Endothelial cell of umbilical vein (primary cell): Measurements from ENCODE around the gene IRF2BP2. TPM values are rescaled to one million over a fixed set of nuclear protein-coding genes. Genes with fewer than 3 reads are reported as not detected.

Experiments
- BruUV-seq: library from RNA; stranded (reverse); fragments of 400-500 nt; replicated peaks from 2 replicates; lab custom pipeline; 2021; lab: Mats Ljungman, UMichigan
- CTCF ChIA-PET: fragments of 300-600, 350-600 bp; sonication (Branson Sonifier 250); formaldehyde crosslinking; loops from one replicate; lab custom pipeline; 2021; ENCODE audit warnings: antibody characterized with exemption, inconsistent platforms; lab: Charles Lee
- POLR2A ChIA-PET: fragments of 300-600, 350-600 bp; sonication (Branson Sonifier 250); formaldehyde crosslinking; loops from one replicate; lab custom pipeline; 2021; ENCODE audit warnings: antibody characterized with exemption, inconsistent platforms; lab: Charles Lee
- DNase-seq: peaks from one replicate; pipeline ENCODE4 v3.0.0-alpha.2; 2011; ENCODE audit warnings: low read depth, low spot score
- FAIRE-seq: peaks from 2 replicates; lab custom pipeline; 2011; peaks lifted over from hg19 to GRCh38; lab: Jason Lieb, UNC
- H2AFZ ChIP-seq: 2 replicates; pipeline ENCODE4 v1.6.0; 2012; ENCODE audit warnings: low read depth, low read length, control low read depth, inconsistent platforms
- H3K27ac ChIP-seq: 2 replicates; pipeline ENCODE4 v1.5.1; 2011; ENCODE audit warnings: low read depth, mild to moderate bottlenecking, control low read depth, low read length, moderate library complexity; ENCODE audit not compliant: insufficient read depth
- H3K27me3 ChIP-seq, 2 experiments: 2 replicates each; pipeline versions ENCODE4 v1.6.0 to v1.6.1; 2011; ENCODE audit warnings: low read length in 2 of 2, mixed read lengths in 1 of 2; ENCODE audit not compliant: control insufficient read depth in 2 of 2, insufficient read depth in 2 of 2
- H3K36me3 ChIP-seq, 2 experiments: 2 replicates in 1 of 2; 3 replicates in 1 of 2; pipeline ENCODE4 v1.5.1; 2011; ENCODE audit warnings: low read length in 2 of 2, mild to moderate bottlenecking in 1 of 2, moderate library complexity in 1 of 2; ENCODE audit not compliant: control insufficient read depth in 2 of 2, insufficient read depth in 2 of 2; ENCODE audit errors: extremely low read depth in 1 of 2
- H3K4me1 ChIP-seq: 3 replicates; pipeline ENCODE4 v1.5.1; 2011; ENCODE audit warnings: mild to moderate bottlenecking, low read length; ENCODE audit not compliant: control insufficient read depth, insufficient read depth; ENCODE audit errors: extremely low read depth
- H3K4me2 ChIP-seq: 2 replicates; pipeline ENCODE4 v1.6.1; 2011; ENCODE audit warnings: low read length, control low read depth, mixed read lengths; ENCODE audit not compliant: insufficient read depth
- H3K4me3 ChIP-seq, 3 experiments: fragments of 200-600 bp in 1 of 3; sonication (generic), shearing (Covaris generic) in 1 of 3; replicated peaks in 1 of 3; 2 replicates each; pipeline ENCODE4 v1.5.1; 2011 to 2016; ENCODE audit warnings: control low read depth in 3 of 3, low read length in 3 of 3, mild to moderate bottlenecking in 2 of 3, inconsistent platforms in 1 of 3, low read depth in 1 of 3, moderate library complexity in 1 of 3; ENCODE audit not compliant: insufficient read depth in 1 of 3
- H3K79me2 ChIP-seq: 2 replicates; pipeline ENCODE4 v1.6.0; 2012; ENCODE audit warnings: low read length, inconsistent platforms; ENCODE audit not compliant: control insufficient read depth, insufficient read depth
- H3K9ac ChIP-seq: replicated peaks from 2 replicates; pipeline ENCODE3; 2011; ENCODE audit warnings: low read length, control low read depth; ENCODE audit not compliant: insufficient read depth; ENCODE audit errors: extremely low read depth
- H3K9me1 ChIP-seq: replicated peaks from 3 replicates; pipeline ENCODE4 v1.6.0; 2011; ENCODE audit warnings: mild to moderate bottlenecking, low read length; ENCODE audit not compliant: control insufficient read depth, insufficient read depth; ENCODE audit errors: extremely low read depth
- H3K9me3 ChIP-seq: replicated peaks from 2 replicates; pipeline ENCODE4 v1.5.1; 2012; ENCODE audit warnings: low read length, inconsistent platforms; ENCODE audit not compliant: control insufficient read depth, insufficient read depth
- H4K20me1 ChIP-seq: replicated peaks from 2 replicates; pipeline ENCODE3; 2011; ENCODE audit warnings: mild to moderate bottlenecking, low read length; ENCODE audit not compliant: control insufficient read depth, insufficient read depth; ENCODE audit errors: extremely low read depth
- CTCF ChIP-seq, 2 donors: IDR thresholded peaks; 1 replicate in 1 of 2; 2 replicates in 1 of 2; pipeline ENCODE4 v1.5.1; 2011; ENCODE audit warnings: low read length in 2 of 2, mild to moderate bottlenecking in 2 of 2, moderate library complexity in 2 of 2, control low read depth in 1 of 2, inconsistent platforms in 1 of 2, low read depth in 1 of 2; ENCODE audit not compliant: insufficient read depth in 1 of 2; ENCODE audit errors: extremely low read depth in 1 of 2
- EZH2 ChIP-seq: IDR thresholded peaks from 2 replicates; pipeline ENCODE4 v1.6.1; 2012; ENCODE audit warnings: borderline replicate concordance, low read depth, mild to moderate bottlenecking, moderate library complexity, low read length, inconsistent platforms; ENCODE audit not compliant: severe bottlenecking
- FOS ChIP-seq: IDR thresholded peaks from 2 replicates; pipeline ENCODE4 v1.6.1; 2011; ENCODE audit warnings: mild to moderate bottlenecking, low read length, moderate library complexity, borderline replicate concordance; ENCODE audit not compliant: insufficient read depth
- GATA2 ChIP-seq: IDR thresholded peaks from 2 replicates; pipeline ENCODE4 v1.7.0; 2011; ENCODE audit warnings: low read depth, mild to moderate bottlenecking, moderate library complexity, mixed read lengths, low read length; ENCODE audit not compliant: insufficient read length, insufficient read depth
- JUN ChIP-seq: IDR thresholded peaks from 2 replicates; pipeline ENCODE4 v1.6.1; 2011; ENCODE audit warnings: borderline replicate concordance, low read depth; ENCODE audit not compliant: insufficient read length, insufficient read depth
- MYC ChIP-seq: IDR thresholded peaks from one replicate; pipeline ENCODE4 v1.6.1; 2011; ENCODE audit warnings: mild to moderate bottlenecking, low read depth, low read length
- POLR2A ChIP-seq: IDR thresholded peaks from 2 replicates; pipeline ENCODE4 v1.6.1; 2012; ENCODE audit warnings: low read depth, mild to moderate bottlenecking, control low read depth, low read length
- POLR2AphosphoS5 ChIP-seq: IDR thresholded peaks from 2 replicates; pipeline ENCODE4 v1.6.1; 2012; ENCODE audit warnings: low read depth, mild to moderate bottlenecking, control low read depth, low read length, moderate library complexity; ENCODE audit not compliant: insufficient read depth
- dilution Hi-C: fragments of 300-500 bp; cut with MboI; formaldehyde crosslinking; loops from one replicate; pipeline ENCODE4 v1.15.0; 2019; ENCODE audit warnings: low sequenced_read_pairs; ENCODE audit not compliant: extremely low pct_ligation_motif_present
- intact Hi-C: fragments of 100-400 bp; cut with micrococcal nuclease; formaldehyde crosslinking; loops from one replicate; pipeline ENCODE4 v1.10.0; 2022
- polyA plus RNA-seq, 4 experiments: library from polyadenylated mRNA; depleted of rRNA in 3 of 4; stranded (reverse) in 3 of 4; unstranded in 1 of 4; fragments of >200 nt; gene quantifications; 2 replicates each; pipeline versions ENCODE4 v1.2.1 to v1.2.3, GENCODE V29; 2011 to 2012; ENCODE audit warnings: missing spikeins in 1 of 4
- total RNA-seq: library from RNA; stranded (reverse); gene quantifications from 2 replicates; pipeline ENCODE4 v1.2.3, GENCODE V29; 2021
- TF ChIP-seq, protein P1 (sequence below): IDR thresholded peaks from 2 replicates; pipeline ENCODE4 v1.6.1; 2011; ENCODE audit not compliant: insufficient read depth, insufficient read length

Gene IRF2BP2
- total and polyA plus RNA-seq, 2 donors (not counting 3 experiments of a cell fraction or from before 2014, with no cell fraction given), result 66.6 to 109 TPM

- FAIRE-seq (no peak), DNase-seq (no peak)
- Histone ChIP-seq H3K27me3 (no peaks in the 10 kb centered on the region), H3K4me2 (peak overlapping the region; percentile 98), H3K9ac (peak overlapping the region; percentile 94), H3K4me1 (peaks cover 32% of the 10 kb centered on the region), H3K9me1 (no peaks in the 10 kb centered on the region), H2AFZ (no peak overlapping the region), H3K9me3 (no peaks in the 10 kb centered on the region), H3K36me3 (peaks cover 5 to 11% of the 10 kb centered on the region in 2 experiments), H4K20me1 (no peaks in the 10 kb centered on the region), H3K79me2 (peaks cover 66% of the 10 kb centered on the region), H3K27ac (peak overlapping the region; percentile 87), H3K4me3 (peak overlapping the region; percentile 51 to 94 (median 57))
- BruUV-seq, result no TSS peak
- TF ChIP-seq POLR2AphosphoS5 (no peak), EZH2 (no peak), FOS (no peak), JUN (no peak), MYC (no peak), CTCF (IDR thresholded peaks at IDR 0.05; ENCODE audit: extremely low read depth in 1 of 2, insufficient read depth in 1 of 2, low read depth in 1 of 2, low read length in 2 of 2) (no peak), GATA2 (no peak), POLR2A (no peak)
- TF ChIP-seq, protein P1, sequence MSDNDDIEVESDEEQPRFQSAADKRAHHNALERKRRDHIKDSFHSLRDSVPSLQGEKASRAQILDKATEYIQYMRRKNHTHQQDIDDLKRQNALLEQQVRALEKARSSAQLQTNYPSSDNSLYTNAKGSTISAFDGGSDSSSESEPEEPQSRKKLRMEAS, result no peak
- dilution Hi-C loops (loop anchor here (10.0 to 25.0 kb wide), 2 partner anchors 381 to 468 kb away; no protein-coding TSS in a partner anchor), intact Hi-C loops (loop anchor here (1.0 kb wide), 2 partner anchors 107 to 166 kb away; no protein-coding TSS in a partner anchor)
- CTCF ChIA-PET, result interaction anchor here (1.0 to 9.1 kb wide), 3 partner anchors 9 to 477 kb away, joined by 5 to 79 read pairs (median 7); no protein-coding TSS in a partner anchor
- POLR2A ChIA-PET, result interaction anchor here (0.7 to 1.5 kb wide), 2 partner anchors 117 to 138 kb away, joined by 3 to 6 read pairs; no protein-coding TSS in a partner anchor
Measured at GRCh38 chr1:234606784-234607108, 3.2 kb downstream of the IRF2BP2 start.
